ENCODE measurements around the gene TIMP2.
"Not testable (repeated sequence)": the region's sequence is repeated elsewhere in the genome, so short reads cannot be mapped to it uniquely, and the experiment has no call there.

Gene TIMP2

GRCh38 chr17:78885956-78886355 is 39.2 kb downstream of the TIMP2 start:
- no peak for DNase-seq

GRCh38 chr17:78884876-78885667 is 40.1 kb downstream of the TIMP2 start:
- DNase-seq, result no peak

- DNase-seq, result no peak
Measured at GRCh38 chr17:78884148-78884825, 40.9 kb downstream of the TIMP2 start.

- DNase-seq, result peak; percentile 73
Measured at GRCh38 chr17:78883533-78884131, 41.6 kb downstream of the TIMP2 start.

GRCh38 chr17:78883089-78883532 is 42.1 kb downstream of the TIMP2 start:
- no peak for DNase-seq

GRCh38 chr17:78882540-78883088 is 42.6 kb downstream of the TIMP2 start:
- no peak for DNase-seq

GRCh38 chr17:78879635-78880186 is 45.5 kb downstream of the TIMP2 start:
- no peak for DNase-seq

- DNase-seq, result no peak
Measured at GRCh38 chr17:78878871-78879527, 46.2 kb downstream of the TIMP2 start.

GRCh38 chr17:78878261-78878660 is 46.9 kb downstream of the TIMP2 start:
- DNase-seq, result no peak

GRCh38 chr17:78876954-78877517 is 48.2 kb downstream of the TIMP2 start:
- not testable (repeated sequence) for DNase-seq

- DNase-seq, result no peak
Measured at GRCh38 chr17:78876094-78876597, 49.0 kb downstream of the TIMP2 start.

GRCh38 chr17:78875363-78876093 is 49.7 kb downstream of the TIMP2 start:
- DNase-seq, result no peak

GRCh38 chr17:78873519-78874340 is 51.5 kb downstream of the TIMP2 start:
- DNase-seq, result peak; percentile 62

GRCh38 chr17:78872486-78872885 is 52.7 kb downstream of the TIMP2 start:
- no peak for DNase-seq

- no peak for DNase-seq
Measured at GRCh38 chr17:78870621-78871020, 54.6 kb downstream of the TIMP2 start.

- no peak for DNase-seq
Measured at GRCh38 chr17:78868391-78868790, 56.8 kb downstream of the TIMP2 start.

- DNase-seq, result not testable (repeated sequence)
Measured at GRCh38 chr17:78867046-78867445, 58.1 kb downstream of the TIMP2 start.

- DNase-seq, result peak; percentile 64
Measured at GRCh38 chr17:78865682-78866390, 59.4 kb downstream of the TIMP2 start.

GRCh38 chr17:78864117-78864516 is 61.1 kb downstream of the TIMP2 start:
- DNase-seq, result no peak
